Body of pancreas (tissue), 4 donors: ENCODE data around the gene GYPC. TPM values are rescaled to one million over a fixed set of nuclear protein-coding genes. Genes with fewer than 3 reads are reported as not detected.

Experiments
- ATAC-seq: fragments of 150-250 bp; one replicate; pipeline ENCODE4 v1.9.1; 2016
- DNase-seq, 4 donors: peaks; one replicate each; pipeline ENCODE4 v3.0.0-alpha.2; 2019
- H3K27ac ChIP-seq, 4 donors: fragments of 200-600 bp; sonication (generic); 1 replicate in 3 of 4; 2 replicates in 1 of 4; pipeline versions ENCODE4 v1.5.1 to v1.6.1; 2016 to 2019; ENCODE audit warnings: mild to moderate bottlenecking in 1 of 4, mixed read lengths in 1 of 4, moderate library complexity in 1 of 4
- H3K27me3 ChIP-seq, 2 donors: fragments of 200-600 bp; sonication (generic); one replicate each; pipeline ENCODE4 v1.6.0; 2016; ENCODE audit warnings: mild to moderate bottlenecking in 1 of 2
- H3K36me3 ChIP-seq, 2 donors: fragments of 200-600 bp; sonication (generic); replicated peaks in 1 of 2; 2 replicates each; pipeline ENCODE4 v1.5.1; 2016; ENCODE audit warnings: low read depth in 2 of 2; ENCODE audit not compliant: insufficient read depth in 1 of 2
- H3K4me1 ChIP-seq: fragments of 200-600 bp; sonication (generic); one replicate; pipeline ENCODE4 v1.6.0; 2016
- H3K4me3 ChIP-seq, 2 donors: fragments of 200-600 bp; sonication (generic); 1 replicate in 1 of 2; 2 replicates in 1 of 2; pipeline ENCODE4 v1.5.1; 2016 to 2019
- H3K9me3 ChIP-seq, 3 donors: fragments of 200-600 bp; sonication (generic); 1 replicate in 2 of 3; 2 replicates in 1 of 3; pipeline ENCODE4 v1.5.1; 2016
- CTCF ChIP-seq, 7 experiments: fragments of 450-650 bp in 4 of 7; fragments of 200-600 bp in 3 of 7; sonication (generic) in 3 of 7; IDR thresholded peaks; one replicate each; pipeline ENCODE4 v1.5.1; 2016 to 2019; ENCODE audit warnings: antibody characterized with exemption in 7 of 7
- POLR2A ChIP-seq, 3 donors: fragments of 450-650 bp; IDR thresholded peaks; one replicate each; pipeline ENCODE4 v1.6.1; 2016; ENCODE audit warnings: antibody characterized with exemption in 3 of 3, mild to moderate bottlenecking in 2 of 3
- WGBS, 2 donors: methylation state at CpG; one replicate each; pipeline ENCODE4 v1.1.5; 2017; 5-methylcytosine and 5-hydroxymethylcytosine counted together
- intact Hi-C: fragments of 100-400 bp; cut with DNase I; formaldehyde crosslinking; loops from one replicate; pipeline ENCODE4 v1.15.1; 2023
- total RNA-seq, 2 donors: library from RNA; depleted of rRNA; stranded (reverse); fragments of >200 nt; gene quantifications; one replicate each; pipeline ENCODE4 v1.1.0, GENCODE V29; 2016

GYPC gene
- total RNA-seq, 2 donors from 2014 or later, result 26.4 to 28.8 TPM

DNA sequence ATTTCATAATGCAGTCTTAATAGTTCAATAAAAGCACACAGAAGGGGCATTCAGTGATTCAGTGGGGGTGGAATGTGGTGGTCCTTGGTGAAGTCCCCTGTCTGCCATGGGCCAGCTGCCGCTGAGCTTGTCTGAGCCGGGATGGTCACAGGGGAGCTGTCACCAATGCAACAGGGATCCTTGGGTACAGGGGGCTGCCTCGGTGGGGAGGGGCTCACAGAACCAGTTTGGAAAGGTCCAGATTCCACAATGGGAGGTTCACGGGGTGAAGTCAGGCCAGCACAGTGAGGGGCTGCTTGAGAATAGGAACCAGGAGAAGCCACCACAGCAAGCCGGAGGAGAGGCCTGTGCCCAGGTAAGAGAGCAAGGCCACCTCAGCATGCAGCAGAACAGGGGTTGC lies 75.4 kb downstream of the GYPC start:
- 67 to 75% methylated on average over 3 to 5 of the region's 5 CpGs for WGBS, 2 donors
- H3K9me3 ChIP-seq, result no peaks in the 10 kb centered on the region
- no peak for DNase-seq
- H3K27ac ChIP-seq, result no peak overlapping the region
- intact Hi-C loops, result no loop called here
- H3K27me3 ChIP-seq, result no peaks in the 10 kb centered on the region
- H3K4me3 ChIP-seq, result no peak overlapping the region
- no peaks in the 10 kb centered on the region for H3K36me3 ChIP-seq
- no peaks in the 10 kb centered on the region for H3K4me1 ChIP-seq
- TF ChIP-seq CTCF (IDR thresholded peaks at IDR 0.05), result no peak
- TF ChIP-seq POLR2A (IDR thresholded peaks at IDR 0.05), result no peak
- ATAC-seq, result no peak

DNA sequence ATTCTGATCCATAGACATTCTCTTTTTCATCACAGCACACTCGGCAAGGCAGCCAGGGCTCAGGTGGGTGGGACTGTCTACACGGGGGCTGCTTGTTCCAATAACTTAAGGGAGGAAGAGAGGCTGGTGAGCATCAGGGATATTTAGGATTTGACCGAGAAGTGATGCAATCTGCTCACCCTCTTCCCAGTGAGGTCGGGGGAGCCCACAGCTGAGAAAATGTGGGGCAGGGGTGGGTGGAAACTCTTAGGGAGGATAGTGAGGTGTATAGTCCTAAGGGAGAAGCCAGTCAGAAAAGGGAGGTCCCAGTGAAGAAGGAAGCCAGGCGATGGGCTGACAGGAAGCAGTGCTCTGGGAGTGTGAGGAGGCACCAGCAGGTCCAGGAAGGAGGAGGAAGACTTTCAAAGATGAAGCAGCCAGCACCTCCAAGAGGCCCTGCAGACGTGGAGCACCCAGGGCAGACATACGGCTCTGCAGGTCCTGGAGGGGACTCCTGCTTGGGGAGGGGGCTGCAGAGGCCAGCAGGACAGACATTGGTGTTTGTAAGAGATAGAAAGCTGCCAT lies 76.8 kb downstream of the GYPC start:
- no peak for TF ChIP-seq CTCF (IDR thresholded peaks at IDR 0.05)
- TF ChIP-seq POLR2A (IDR thresholded peaks at IDR 0.05), result no peak

GRCh38 chr2:126733795-126734194 lies 77.8 kb downstream of the GYPC start:
- H3K4me3 ChIP-seq, result no peak overlapping the region
- no peaks in the 10 kb centered on the region for H3K4me1 ChIP-seq
- intact Hi-C loops, result no loop called here
- H3K36me3 ChIP-seq, result no peaks in the 10 kb centered on the region
- no peak overlapping the region for H3K27ac ChIP-seq
- TF ChIP-seq POLR2A (IDR thresholded peaks at IDR 0.05) (no peak), CTCF (IDR thresholded peaks at IDR 0.05) (no peak)
- no peaks in the 10 kb centered on the region for H3K27me3 ChIP-seq
- DNase-seq (no peak), ATAC-seq (no peak)
- no peaks in the 10 kb centered on the region for H3K9me3 ChIP-seq
- WGBS, 2 donors, result 57 to 70% methylated on average over 1 of the region's 1 CpG

More for the DNA sequence above, 76.8 kb downstream of the GYPC start:
- intact Hi-C loops, result no loop called here
- H3K27ac ChIP-seq, result no peak overlapping the region
- WGBS, 2 donors, result 42 to 55% methylated on average over 7 of the region's 7 CpGs
- H3K36me3 ChIP-seq, result no peaks in the 10 kb centered on the region
- no peaks in the 10 kb centered on the region for H3K4me1 ChIP-seq
- no peaks in the 10 kb centered on the region for H3K9me3 ChIP-seq
- ATAC-seq (no peak), DNase-seq (no peak)
- H3K4me3 ChIP-seq, result no peak overlapping the region
- H3K27me3 ChIP-seq, result no peaks in the 10 kb centered on the region

GRCh38 chr2:126736133-126736874 lies 80.3 kb downstream of the GYPC start:
- Histone ChIP-seq H3K4me3 (no peak overlapping the region), H3K27me3 (no peaks in the 10 kb centered on the region), H3K4me1 (no peaks in the 10 kb centered on the region), H3K36me3 (no peaks in the 10 kb centered on the region), H3K27ac (no peak overlapping the region), H3K9me3 (no peaks in the 10 kb centered on the region)
- no peak for ATAC-seq
- intact Hi-C loops, result no loop called here
- TF ChIP-seq POLR2A (IDR thresholded peaks at IDR 0.05), result no peak
- no peak for TF ChIP-seq CTCF (IDR thresholded peaks at IDR 0.05)
- DNase-seq, result no peak
- 51 to 61% methylated on average over 8 of the region's 8 CpGs for WGBS, 2 donors

DNA sequence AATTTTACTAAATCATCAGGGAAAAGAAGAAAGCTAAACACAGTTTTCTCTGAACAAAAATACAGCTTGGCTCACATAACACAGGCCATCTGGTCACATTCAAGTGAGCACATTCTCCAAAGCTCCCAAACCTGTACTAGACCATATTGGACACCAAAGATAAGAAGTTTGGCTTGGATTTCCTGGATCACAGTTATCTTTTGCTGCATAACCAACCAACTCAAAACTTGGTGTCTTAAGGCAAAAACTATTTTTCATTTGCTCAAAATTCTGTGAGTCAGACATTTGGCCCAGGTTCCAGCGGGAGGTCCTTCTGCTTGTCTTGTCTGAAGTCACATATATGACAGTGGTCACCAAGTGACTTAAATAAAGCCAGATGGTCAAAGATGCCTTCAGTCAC lies 83.2 kb downstream of the GYPC start:
- Histone ChIP-seq H3K27ac (no peak overlapping the region), H3K4me3 (no peak overlapping the region), H3K4me1 (no peaks in the 10 kb centered on the region), H3K9me3 (no peaks in the 10 kb centered on the region), H3K36me3 (no peaks in the 10 kb centered on the region), H3K27me3 (no peaks in the 10 kb centered on the region)
- intact Hi-C loops, result no loop called here
- TF ChIP-seq POLR2A (IDR thresholded peaks at IDR 0.05) (no peak), CTCF (IDR thresholded peaks at IDR 0.05) (no peak)
- ATAC-seq (no peak), DNase-seq (no peak)
- WGBS, 2 donors, result 92 to 100% methylated on average over 1 of the region's 1 CpG
